HG02840 (cell line): ENCODE data around the gene MYZAP.

ENCODE experiments used
- ATAC-seq: cut with Tn5 transposase; IDR thresholded peaks from one replicate; pipeline ENCODE4 v1.9.1; 2021; ENCODE audit warnings: mild to moderate bottlenecking, moderate library complexity, moderate number of reproducible peaks; ENCODE audit not compliant: unreplicated experiment, low FRiP score

The MYZAP gene

DNA sequence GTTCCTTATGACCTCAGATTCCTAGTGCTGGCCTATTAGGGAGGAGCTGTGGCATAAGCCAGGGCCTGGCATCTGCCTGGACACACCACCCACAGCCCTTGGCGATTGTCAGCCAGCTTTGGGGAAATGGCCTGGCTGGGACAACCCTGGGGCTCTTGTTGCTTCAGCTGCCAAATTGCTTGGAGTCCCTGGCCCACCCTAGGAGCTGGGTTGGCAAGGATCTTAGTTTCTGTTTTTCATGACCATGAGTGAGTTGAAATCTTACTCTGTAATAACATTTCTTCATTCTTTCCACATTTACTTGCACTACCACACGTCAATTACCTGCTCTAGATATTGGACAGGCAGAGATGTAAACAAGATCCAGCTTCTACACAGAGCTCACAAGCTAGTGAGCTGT, 1.9 kb upstream of the MYZAP start:
- no peak for ATAC-seq

DNA sequence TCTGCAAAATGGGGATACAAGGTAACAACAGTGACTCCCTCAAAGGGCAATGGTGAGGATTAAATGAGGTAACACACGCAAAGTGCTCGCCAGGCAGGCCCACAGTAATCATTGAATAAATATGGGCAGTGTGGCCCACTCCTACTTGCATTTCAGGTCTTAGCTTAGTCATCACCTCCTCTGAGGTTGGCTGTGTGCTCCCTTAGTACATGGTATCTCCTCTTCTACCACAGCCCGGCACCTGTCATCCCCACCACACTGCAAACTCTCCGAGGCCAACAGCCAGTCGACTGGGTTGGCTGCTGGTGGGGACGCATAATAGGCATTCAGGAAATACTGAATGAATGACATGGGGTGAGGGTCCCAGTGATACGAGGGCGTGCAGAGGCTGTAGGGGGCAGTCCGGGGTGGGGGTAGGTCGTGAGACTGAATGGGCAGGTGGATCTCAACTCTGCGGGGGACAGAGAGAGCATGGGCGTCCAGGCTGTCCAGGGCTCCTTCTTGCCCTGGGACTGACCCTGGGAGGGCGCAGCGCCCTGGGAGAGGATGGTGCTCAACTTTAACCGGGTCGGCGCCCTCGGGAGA, 375 bp upstream of the MYZAP start:
- no peak for ATAC-seq

DNA sequence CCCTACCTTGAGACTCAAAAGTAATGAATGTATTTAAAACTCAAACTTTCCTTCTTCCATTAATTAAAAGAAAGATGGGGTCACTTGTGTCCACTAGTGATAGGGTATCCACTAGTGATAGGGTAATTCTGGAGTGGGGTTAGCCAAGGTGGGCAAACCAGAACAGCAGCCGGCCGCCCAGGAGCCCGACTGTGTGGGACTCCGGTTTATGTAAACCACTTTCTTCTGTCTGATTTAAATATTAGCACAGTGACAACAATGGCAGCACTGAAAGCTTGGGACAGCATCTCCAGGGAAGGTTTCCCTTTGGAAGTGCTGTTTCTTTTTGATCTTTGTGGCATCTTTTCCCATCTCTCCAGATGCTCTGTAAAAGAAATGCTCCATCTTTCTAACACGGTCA, 722 bp downstream of the MYZAP start:
- ATAC-seq: no peak

DNA sequence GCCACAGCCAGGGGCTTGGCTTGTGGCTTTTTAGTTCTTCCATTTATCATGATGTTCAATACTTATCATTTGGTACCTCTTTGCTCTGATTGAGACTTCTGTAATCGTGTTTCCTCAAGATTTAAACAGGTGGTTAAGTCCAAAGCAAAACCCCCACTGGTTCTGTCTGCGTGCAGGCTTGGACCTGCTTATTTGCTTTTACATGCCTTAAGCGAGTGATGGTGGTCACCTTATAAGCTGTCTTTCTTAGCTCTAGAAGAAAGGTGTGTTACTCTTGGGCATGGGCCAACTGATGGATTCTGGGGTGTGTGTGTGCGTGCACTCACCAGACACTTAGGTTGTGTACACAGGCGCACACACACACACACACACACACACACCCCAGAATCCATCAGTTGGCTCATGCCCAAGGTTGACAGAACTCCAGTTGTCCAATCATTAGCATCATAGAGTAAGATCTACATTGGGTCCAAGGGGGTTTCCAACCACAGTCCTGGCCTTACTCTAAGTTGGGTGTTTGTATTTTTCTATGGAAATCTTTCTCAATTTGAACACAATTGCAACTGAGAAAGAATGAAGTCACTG, 1.2 kb downstream of the MYZAP start:
- no peak for ATAC-seq

DNA sequence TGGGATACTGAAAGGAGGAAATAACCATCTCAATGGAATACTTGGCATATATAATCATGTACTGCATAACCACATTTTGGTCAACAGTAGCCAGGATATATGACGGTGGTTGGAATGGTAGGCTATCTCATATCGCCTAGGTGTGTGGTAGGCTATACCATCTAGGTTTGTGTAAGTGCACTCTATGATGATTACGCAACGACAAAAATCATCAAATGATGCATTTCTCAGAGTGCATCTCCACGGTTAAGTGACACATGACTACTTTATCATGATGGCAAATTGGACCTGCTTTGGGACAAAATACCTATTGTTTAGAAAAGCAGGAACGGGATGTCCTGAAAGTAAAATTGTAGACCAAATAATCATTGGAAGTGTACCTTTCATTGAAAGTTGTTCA, 2.8 kb downstream of the MYZAP start:
- no peak for ATAC-seq

DNA sequence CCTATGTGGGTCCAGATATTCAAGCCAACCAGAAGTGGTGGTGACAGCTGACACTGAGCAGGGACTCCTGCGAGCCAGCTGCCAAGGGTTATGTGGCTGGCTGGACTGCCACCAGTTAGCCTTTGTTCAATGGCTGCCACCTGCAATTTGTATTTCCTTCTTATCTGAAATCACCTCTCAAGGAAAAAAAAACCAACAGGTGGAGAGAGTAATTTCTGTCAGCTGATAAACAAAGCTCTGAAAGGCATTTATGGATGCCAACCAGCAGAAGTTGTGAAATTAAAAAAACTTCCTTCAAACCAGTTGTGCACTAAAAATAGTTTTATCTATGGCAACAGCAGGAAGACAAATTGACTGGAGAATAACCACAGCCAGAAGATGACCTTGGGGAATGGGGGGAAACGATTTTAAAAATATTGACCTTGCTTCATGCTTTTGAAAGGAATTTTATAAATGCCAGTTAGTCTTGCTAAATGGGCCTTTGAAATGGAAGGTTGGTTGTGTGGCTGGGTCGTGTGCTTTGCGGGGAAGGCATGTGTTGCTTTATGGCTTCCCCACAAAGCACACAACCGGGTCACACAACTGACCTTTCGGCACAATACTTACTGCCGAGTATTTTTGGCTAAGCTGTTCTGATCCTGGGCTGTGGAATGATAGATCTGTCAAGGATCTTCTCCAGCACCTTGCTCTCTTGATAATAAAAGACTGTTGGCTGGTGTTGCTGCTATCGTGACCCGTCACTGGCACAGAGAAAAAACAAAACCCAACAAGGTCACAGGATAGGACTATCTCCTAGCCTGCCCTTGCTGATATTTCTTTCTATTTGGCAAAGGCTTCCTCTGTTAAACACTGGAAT, 3.5 kb downstream of the MYZAP start:
- no peak for ATAC-seq

DNA sequence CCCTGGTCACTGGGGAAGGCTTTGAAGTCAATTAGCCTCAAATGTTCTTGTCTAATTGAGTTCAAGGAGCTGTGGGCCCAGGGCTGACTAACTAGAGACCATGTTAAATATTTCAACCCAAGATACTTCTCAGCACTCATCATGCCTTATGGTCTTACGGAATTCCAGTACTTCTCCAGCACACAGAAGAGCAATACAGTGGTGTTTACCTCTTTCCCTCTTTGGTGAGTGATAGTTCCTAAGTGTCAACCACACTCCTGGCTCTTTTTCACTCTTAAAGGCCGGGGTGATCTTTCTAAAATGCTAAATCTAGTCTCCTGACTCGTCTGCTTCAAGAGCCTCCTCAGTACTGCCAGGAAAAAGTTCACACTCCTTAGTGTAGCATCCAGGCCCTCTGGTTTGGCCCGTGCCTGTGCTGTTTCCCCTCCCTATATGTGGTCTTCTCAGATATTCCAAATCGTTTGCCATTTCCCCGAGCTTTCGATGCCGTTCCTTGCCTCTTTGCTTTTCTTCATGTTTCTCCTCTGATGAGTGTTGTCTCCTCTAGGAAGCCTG, 4.7 kb downstream of the MYZAP start:
- ATAC-seq: no peak

DNA sequence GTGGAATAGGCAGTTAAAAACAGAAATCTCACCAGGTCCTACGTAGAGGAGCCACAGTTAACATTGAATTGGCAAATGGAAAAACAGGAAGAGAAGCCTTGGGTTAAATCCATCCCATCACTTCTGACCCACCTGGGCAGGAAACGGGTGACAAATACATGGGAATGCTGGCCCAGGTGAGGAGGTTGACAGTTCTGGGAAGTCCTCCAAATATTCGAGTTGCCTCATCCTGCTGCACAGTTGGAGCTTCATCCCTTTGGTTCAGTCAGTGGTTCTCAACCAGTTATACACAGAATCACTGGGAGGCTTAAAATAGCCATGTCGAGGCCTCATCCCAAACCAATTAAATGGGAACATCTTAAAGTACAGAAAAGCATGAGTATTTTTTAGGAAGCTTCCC, 5.3 kb downstream of the MYZAP start:
- no peak for ATAC-seq

DNA sequence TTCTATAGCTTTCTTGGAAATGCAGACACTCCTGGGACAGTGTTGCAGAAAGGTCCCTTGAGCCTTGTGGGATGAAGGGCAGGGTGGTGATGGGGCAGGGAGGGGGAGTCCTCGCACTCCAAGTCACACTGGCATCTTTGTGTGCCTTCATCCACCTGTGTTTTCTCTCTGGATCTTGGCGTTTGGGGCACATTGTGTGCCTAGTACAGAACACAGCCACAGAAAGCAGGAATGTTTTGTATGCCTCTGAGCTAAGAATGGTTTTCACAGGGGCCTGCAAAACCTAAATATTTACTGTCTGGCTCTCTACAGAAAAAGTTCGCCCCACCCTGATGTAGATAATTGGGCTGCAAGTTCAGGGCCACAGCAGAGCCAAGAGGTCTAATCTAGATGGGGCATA, 5.7 kb downstream of the MYZAP start:
- ATAC-seq: no peak

DNA sequence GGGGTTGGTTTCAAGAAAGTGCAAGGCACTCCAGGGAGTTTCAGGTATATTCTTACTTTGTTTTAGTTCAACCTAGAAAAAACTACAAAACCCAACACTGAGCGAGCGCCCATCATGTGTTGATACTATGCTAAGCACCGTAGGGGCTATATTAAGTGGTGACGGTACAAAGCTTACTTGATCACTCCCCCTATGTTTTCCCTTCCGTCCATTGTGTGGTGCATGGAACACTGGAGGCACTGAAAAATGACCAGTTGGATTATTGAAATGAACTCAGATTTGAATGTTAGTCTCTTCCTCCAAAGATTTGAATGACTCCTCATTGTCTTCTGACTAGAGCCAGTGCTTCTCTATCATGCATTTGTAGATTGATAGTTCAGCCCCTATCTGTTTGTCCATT, 6.6 kb downstream of the MYZAP start:
- no peak for ATAC-seq

DNA sequence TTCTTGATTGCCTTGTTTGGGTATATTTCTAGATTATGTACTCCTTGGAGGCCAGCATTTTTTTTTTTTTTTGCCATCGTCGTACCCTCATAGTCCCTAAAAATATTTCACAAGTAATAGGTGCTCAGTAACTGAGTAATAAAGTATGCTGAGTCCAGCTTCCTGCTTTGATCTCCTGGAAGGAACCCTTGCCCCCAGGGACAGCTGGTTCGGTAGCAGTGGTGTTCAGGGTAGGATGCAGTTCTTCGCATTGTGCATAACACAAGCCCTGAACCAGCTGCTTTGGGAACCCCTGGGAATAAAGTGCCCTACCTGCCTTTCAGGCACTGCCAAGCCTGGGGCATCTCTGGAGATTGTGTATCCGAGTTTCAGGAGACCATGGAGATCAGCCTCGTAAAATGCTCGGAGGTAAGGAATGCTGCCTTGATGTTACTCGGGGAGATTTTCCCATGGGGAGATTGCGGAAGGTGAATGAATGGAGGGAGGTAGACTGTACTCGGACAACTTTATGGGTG, 7.6 kb downstream of the MYZAP start:
- no peak for ATAC-seq

DNA sequence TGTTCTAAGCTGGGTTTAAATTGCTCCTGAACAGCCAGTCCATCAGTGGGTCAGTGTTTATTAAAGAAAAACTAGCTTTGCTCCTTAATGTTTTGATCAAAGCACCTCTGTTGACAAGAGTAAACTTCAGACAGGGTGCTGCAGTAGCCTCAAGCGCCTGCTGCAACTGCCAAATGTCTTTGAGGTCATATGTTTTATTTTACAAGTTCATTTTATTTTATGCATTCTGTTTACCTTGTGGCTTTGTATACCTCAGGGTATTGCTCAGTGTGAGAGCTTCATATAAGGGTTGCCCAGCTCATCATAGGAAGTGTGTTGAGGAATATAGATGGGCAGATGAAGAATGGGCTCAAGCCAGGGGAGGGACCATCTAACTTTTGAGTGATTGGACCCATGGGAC, 8.5 kb downstream of the MYZAP start:
- ATAC-seq: no peak

DNA sequence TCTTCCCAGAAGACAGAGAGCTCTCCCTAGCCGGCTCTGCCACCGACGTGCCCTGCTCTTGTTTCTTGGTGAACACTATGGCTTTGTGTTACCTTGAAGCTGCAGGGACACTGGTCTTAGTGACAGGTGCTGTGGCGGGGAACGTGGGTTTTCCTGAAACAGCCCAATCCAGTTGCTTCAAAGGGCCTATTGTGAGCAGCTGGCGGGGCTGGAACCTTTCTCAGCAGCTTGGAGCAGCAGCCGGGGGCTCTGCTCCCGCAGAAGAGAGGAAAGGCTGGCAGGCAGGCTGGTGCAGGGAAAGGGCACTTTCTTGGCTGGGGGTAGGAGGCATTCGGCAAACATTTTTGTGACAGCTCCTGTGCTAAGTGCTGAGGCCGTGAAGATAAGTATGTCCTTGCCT, 12.8 kb downstream of the MYZAP start:
- ATAC-seq: no peak

DNA sequence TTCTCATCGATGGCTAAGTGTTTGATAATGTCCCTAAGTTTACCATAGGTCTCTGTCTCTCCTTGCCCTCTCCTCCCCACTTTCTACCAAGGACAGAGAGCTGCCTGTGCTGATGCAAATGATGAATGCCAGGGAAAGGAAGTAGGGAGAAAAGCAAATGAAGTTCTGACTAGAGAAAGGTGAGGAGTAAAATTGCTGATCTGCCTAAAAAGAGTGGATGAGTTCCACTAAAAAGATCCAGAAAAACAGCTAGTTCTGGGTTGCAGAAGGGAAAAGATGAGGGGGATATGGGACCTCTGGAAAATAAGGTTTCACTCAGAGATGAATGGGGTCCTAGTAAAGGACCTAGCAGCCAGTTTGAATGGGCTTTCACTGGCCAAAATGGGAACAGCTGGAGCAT, 13.8 kb downstream of the MYZAP start:
- no peak for ATAC-seq

DNA sequence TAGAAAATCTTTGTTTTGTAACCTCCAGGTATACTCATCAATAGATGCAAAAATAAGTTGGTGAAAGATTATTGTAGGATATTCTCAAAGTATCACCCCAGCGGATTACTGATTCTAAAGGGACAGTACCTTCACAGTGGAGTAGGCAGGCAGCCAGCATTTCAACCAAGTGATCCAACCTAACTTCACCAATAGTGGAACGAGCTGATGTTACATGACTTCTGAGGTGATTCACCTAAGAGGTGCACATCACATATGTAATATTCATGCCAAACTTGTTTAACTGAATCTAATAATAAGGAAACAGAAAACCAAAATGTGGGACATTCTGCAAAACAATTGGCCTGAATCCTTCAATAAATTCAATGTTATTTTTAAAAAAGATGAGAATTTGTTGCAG, 14.3 kb downstream of the MYZAP start:
- no peak for ATAC-seq

DNA sequence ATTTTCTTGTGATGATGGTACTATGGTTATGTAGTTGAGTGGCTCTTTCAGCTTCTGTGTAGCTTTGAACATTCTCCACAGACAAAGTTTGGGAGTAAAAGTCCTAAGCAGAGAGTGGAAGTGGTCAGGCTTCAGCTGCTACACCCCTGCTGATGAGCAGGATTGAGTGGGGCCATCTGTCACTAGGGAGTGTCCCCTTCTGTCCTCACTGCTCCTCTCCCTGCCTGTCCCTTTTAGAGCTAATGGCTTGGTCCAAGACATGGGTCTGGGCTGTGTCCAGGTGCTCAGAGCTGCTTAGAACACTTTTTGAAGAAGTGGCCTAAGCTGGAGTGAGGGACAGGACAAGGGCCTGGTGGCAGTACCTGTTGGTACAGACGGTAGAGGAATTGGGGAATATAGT, 15.1 kb downstream of the MYZAP start:
- ATAC-seq: no peak

DNA sequence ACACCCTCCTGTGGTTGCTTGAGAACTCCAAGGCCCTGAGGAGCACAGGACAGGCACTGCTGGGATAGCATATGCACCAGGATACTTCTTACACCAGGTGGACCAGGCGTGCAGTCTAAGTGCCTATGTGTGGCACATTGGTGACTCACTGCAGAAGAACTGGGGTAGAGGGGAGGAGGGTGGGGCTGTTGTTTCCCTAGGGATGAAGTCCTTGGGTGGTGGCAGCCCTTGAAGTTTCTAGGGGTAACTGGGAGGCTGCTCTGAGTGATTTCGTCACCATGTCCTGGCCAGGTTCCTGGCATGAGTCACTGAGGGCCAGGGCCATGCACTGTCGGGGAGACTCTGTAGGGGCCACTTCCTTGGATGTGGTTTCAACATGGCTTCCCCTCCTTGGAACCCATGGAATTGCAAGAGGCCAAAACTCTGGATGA, 15.9 kb downstream of the MYZAP start:
- no peak for ATAC-seq

DNA sequence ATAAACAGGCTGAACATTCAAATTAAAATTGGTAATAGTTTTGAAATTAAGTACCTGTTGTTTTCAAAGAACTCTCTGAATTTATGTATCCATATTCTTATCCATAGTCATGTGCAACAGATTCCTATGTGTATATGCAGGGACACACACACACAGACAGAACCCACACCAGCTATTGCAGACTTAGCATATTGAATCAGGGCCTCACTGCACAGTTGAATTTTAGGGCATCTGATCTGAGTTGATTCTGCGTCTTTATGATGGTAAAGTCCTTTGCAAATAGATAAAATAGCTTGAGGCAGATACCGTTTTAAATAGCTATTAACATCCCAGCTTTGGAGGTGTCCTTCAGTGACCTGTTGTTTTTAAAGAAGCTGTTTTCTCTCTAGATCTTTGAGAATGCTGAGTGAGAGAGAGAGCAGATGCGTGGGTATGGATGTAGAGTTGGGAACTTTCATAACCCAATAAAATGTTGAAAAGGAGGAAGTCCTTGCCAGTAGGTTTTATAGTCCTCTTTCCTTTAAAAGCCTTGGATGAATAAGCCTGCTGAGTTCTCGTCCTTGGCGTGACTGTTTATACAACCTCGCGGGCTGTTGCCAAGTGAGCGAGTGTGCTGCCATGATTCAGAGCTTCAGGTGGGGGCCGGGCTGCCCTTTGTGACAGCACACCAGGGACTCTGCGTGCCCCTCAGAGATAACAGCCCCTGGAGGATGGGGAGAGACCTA, 18.3 kb downstream of the MYZAP start:
- ATAC-seq: no peak

DNA sequence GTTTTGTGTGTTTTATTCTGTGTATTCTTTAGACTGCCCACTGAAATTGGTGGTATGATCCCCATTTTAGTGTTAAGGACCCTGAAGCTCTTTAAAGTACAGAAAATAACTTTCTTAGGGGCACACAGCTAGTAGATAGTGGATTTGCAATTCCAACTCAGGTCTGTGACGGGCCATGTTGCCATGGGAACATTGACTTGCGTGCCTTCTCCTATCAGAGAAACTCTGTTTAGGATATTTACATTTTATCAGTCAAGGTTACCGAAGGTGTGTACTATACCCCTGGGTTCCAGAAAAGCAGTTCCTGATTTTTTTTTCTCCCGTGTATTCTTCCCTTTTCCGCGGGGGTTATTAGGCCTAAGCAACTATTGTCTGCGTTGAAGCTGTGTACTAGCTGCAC, 19.4 kb downstream of the MYZAP start:
- ATAC-seq: no peak

DNA sequence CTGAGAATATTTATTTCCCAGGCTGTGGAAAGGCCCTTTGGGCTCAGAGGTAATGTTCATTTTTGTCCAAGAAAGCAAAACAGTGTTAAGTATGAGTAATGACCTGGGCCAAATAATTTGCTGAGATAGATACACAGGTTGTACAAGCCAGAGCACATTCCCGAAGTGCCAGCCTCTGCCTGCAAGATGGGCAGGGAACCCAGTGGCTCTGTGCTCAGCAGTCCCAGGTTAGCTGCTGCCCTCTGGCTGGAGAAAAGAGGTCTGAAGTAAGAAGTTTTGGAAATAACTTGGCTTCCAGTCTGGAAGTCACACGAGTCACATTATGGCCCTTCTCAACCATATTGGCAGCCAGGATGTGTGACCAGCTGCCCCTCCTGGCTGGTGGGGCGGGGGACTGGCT, 20.2 kb downstream of the MYZAP start:
- no peak for ATAC-seq

DNA sequence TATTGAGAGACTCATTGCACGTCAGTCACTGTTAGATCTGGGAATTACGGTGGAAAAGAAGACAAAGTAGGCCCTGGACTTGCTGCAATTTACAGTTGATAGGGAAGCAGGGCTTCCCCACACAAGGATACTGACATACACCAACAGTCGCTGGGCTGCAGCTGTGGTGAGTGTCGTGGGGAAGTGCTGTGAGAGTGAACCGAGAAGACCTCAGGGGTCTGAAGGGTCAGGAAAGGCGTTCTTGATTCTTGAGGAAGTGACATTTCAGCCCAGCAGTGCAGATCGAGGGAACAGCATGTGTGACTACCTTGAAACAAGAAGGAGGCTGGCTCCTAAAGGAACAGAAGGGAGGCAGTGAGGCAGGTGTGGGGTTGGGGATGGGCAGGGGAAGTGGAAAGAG, 22.5 kb downstream of the MYZAP start:
- ATAC-seq: no peak
